A549 (cell line): Measurements from ENCODE around the gene EZH1.
"Not testable (repeated sequence)": the region's sequence is repeated elsewhere in the genome, so short reads cannot be mapped to it uniquely, and the experiment has no call there.

Experiments
- BHLHE40 ChIP-seq: IDR thresholded peaks from 2 replicates; pipeline ENCODE4 v1.6.1; 2012; ENCODE audit warnings: low read depth, low read length, inconsistent platforms
- CBX2 ChIP-seq: fragments of 200-600 bp; sonication (generic); IDR thresholded peaks from 2 replicates; pipeline ENCODE4 v1.6.1; 2016; ENCODE audit warnings: low read depth, mild to moderate bottlenecking, borderline replicate concordance
- PBX3 ChIP-seq: IDR thresholded peaks from 2 replicates; pipeline ENCODE4 v1.6.1; 2012
- POLR2A ChIP-seq: IDR thresholded peaks from 2 replicates; pipeline ENCODE4 v1.6.1; 2012; ENCODE audit warnings: mild to moderate bottlenecking, low read length
- RNF2 ChIP-seq: fragments of 200-600 bp; sonication (generic); IDR thresholded peaks from 2 replicates; pipeline ENCODE4 v1.6.1; 2016; ENCODE audit warnings: low read depth, mild to moderate bottlenecking, antibody characterized with exemption, moderate library complexity, borderline replicate concordance
- SMC3 ChIP-seq: fragments of >200 bp; sonication (Bioruptor Twin); formaldehyde crosslinking; IDR thresholded peaks from 3 replicates; pipeline ENCODE4 v1.6.1; 2018; ENCODE audit warnings: inconsistent platforms
- SREBF2 ChIP-seq: fragments of 450-650 bp; IDR thresholded peaks from 2 replicates; pipeline ENCODE4 v1.6.1; 2014; ENCODE audit warnings: mild to moderate bottlenecking, moderate library complexity
- TF ChIP-seq, protein P1 (sequence below): fragments of >200 bp; sonication (Bioruptor Twin); formaldehyde crosslinking; IDR thresholded peaks from 3 replicates; pipeline ENCODE4 v1.5.1; 2016
- TF ChIP-seq, protein P2 (sequence below): fragments of 200-600 bp; sonication (generic); IDR thresholded peaks from 2 replicates; pipeline ENCODE4 v1.6.1; 2016; ENCODE audit warnings: antibody characterized with exemption, mild to moderate bottlenecking, moderate library complexity
- TF ChIP-seq, protein P3 (sequence below): IDR thresholded peaks from 2 replicates; pipeline ENCODE4 v1.6.1; 2012

DNA sequence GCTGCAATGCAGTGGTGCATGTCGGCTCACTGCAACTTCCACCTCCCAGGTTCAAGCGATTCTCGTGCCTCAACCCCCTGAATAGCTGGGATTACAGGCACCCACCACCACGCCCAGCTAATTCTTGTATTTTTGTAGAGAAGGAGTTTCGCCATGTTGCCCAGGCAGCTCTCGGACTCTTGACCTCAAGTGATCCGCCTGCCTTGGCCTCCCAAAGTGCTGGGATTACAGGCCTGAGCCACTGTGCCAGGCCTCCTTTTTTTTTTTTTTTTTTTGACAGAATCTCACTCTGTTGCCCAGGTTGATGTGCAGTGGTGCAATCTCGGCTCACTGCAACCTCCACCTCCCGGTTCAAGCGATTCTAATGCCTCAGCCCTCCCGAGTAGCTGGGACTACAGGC lies 1.9 kb downstream of the EZH1 start:
- TF ChIP-seq POLR2A, SMC3, PBX3, SREBF2, CBX2, BHLHE40, RNF2: not testable (repeated sequence)
- TF ChIP-seq, protein P1, sequence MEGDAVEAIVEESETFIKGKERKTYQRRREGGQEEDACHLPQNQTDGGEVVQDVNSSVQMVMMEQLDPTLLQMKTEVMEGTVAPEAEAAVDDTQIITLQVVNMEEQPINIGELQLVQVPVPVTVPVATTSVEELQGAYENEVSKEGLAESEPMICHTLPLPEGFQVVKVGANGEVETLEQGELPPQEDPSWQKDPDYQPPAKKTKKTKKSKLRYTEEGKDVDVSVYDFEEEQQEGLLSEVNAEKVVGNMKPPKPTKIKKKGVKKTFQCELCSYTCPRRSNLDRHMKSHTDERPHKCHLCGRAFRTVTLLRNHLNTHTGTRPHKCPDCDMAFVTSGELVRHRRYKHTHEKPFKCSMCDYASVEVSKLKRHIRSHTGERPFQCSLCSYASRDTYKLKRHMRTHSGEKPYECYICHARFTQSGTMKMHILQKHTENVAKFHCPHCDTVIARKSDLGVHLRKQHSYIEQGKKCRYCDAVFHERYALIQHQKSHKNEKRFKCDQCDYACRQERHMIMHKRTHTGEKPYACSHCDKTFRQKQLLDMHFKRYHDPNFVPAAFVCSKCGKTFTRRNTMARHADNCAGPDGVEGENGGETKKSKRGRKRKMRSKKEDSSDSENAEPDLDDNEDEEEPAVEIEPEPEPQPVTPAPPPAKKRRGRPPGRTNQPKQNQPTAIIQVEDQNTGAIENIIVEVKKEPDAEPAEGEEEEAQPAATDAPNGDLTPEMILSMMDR, result not testable (repeated sequence)
- TF ChIP-seq, protein P2, sequence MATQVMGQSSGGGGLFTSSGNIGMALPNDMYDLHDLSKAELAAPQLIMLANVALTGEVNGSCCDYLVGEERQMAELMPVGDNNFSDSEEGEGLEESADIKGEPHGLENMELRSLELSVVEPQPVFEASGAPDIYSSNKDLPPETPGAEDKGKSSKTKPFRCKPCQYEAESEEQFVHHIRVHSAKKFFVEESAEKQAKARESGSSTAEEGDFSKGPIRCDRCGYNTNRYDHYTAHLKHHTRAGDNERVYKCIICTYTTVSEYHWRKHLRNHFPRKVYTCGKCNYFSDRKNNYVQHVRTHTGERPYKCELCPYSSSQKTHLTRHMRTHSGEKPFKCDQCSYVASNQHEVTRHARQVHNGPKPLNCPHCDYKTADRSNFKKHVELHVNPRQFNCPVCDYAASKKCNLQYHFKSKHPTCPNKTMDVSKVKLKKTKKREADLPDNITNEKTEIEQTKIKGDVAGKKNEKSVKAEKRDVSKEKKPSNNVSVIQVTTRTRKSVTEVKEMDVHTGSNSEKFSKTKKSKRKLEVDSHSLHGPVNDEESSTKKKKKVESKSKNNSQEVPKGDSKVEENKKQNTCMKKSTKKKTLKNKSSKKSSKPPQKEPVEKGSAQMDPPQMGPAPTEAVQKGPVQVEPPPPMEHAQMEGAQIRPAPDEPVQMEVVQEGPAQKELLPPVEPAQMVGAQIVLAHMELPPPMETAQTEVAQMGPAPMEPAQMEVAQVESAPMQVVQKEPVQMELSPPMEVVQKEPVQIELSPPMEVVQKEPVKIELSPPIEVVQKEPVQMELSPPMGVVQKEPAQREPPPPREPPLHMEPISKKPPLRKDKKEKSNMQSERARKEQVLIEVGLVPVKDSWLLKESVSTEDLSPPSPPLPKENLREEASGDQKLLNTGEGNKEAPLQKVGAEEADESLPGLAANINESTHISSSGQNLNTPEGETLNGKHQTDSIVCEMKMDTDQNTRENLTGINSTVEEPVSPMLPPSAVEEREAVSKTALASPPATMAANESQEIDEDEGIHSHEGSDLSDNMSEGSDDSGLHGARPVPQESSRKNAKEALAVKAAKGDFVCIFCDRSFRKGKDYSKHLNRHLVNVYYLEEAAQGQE, result not testable (repeated sequence)
- TF ChIP-seq, protein P3, sequence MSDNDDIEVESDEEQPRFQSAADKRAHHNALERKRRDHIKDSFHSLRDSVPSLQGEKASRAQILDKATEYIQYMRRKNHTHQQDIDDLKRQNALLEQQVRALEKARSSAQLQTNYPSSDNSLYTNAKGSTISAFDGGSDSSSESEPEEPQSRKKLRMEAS, result not testable (repeated sequence)
